A549 (cell line): Measurements from ENCODE around the gene ZNF532.

Experiments used
- CHD2 ChIP-seq: fragments of 150-350 bp; IDR thresholded peaks from 2 replicates; pipeline ENCODE4 v1.6.1; 2014; ENCODE audit warnings: low read length; ENCODE audit not compliant: partially characterized antibody
- FOSL2 ChIP-seq, 2 experiments: fragments of 450-650 bp in 1 of 2; fragments of >200 bp in 1 of 2; sonication (Bioruptor Twin) in 1 of 2; formaldehyde crosslinking; IDR thresholded peaks; 2 replicates each; pipeline versions ENCODE4 v1.5.0 to v1.6.1; 2016 to 2020; ENCODE audit warnings: mild to moderate bottlenecking in 1 of 2, moderate library complexity in 1 of 2
- KDM1A ChIP-seq: fragments of 200-600 bp; sonication (generic); IDR thresholded peaks from 2 replicates; pipeline ENCODE4 v1.6.1; 2016; ENCODE audit warnings: low read depth, mild to moderate bottlenecking
- NFE2L2 ChIP-seq: fragments of 150-350 bp; conservative IDR thresholded peaks from 2 replicates; pipeline ENCODE4 v1.6.1; 2014; ENCODE audit warnings: low read length
- RCOR1 ChIP-seq: fragments of 150-350 bp; IDR thresholded peaks from 2 replicates; pipeline ENCODE4 v1.6.1; 2014; ENCODE audit warnings: antibody characterized with exemption, low read length, low read depth
- RFX5 ChIP-seq: fragments of 450-650 bp; IDR thresholded peaks from 2 replicates; pipeline ENCODE4 v1.7.1; 2014; ENCODE audit warnings: antibody characterized with exemption, mild to moderate bottlenecking, moderate library complexity
- TF ChIP-seq, protein P1 (sequence below): IDR thresholded peaks from 2 replicates; pipeline ENCODE4 v1.6.1; 2012

DNA sequence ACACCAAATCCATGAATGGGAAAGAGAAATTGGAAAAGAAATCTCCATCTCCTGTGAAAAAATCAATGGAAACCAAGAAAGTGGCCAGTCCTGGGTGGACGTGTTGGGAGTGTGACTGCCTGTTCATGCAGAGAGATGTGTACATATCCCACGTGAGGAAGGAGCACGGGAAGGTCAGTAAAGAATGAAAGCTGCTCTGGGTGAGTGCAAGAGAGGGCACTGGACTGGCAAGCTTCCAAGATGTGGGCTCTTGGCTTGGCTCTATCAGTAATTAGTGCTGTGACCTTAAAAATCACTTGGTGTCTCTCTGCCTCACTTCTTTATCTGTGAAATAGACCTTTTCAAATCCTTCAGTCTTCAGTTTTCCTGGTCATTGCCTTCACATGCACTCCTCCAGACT, 89.0 kb downstream of the ZNF532 start:
- TF ChIP-seq FOSL2 (IDR thresholded peaks at IDR 0.05), result no peak
- no peak for TF ChIP-seq FOSL2 (CRISPR knock-in tag; IDR thresholded peaks at IDR 0.05)
- no peak for TF ChIP-seq KDM1A
- no peak for TF ChIP-seq RCOR1
- no peak for TF ChIP-seq RFX5
- TF ChIP-seq, protein P1, sequence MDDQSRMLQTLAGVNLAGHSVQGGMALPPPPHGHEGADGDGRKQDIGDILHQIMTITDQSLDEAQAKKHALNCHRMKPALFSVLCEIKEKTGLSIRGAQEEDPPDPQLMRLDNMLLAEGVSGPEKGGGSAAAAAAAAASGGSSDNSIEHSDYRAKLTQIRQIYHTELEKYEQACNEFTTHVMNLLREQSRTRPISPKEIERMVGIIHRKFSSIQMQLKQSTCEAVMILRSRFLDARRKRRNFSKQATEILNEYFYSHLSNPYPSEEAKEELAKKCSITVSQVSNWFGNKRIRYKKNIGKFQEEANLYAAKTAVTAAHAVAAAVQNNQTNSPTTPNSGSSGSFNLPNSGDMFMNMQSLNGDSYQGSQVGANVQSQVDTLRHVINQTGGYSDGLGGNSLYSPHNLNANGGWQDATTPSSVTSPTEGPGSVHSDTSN, result no peak
- no peak for TF ChIP-seq NFE2L2
- no peak for TF ChIP-seq CHD2
